Activated gamma-delta T cell treated with anti-CD3 and anti-CD28 coated beads, Interleukin-2, amount 50 U/mL, for 16 hours (primary cell): ENCODE data around the gene LYG1.

Experiments used
- DNase-seq: peaks from one replicate; pipeline ENCODE4 v3.0.0-alpha.2; 2020; ENCODE audit warnings: low read depth

Gene LYG1

DNA sequence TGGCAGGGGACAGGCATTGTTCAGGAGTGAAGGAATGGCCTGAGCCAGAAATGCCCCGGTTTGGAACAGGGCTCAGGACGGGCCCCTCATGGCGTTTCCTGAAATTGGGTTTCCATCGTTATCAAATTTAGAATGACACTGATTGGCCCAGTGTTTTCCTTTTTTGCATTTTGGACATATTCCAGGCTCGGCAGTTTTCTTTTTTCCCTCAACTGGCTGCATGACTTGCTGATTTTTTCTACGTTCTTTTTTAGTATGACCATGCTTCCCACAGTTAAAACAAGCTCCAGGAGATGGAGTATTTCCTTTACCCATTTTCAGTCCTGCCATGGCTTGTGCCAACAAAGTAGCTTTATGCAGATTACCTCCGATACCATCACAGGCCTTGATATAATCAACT lies 25.1 kb downstream of the LYG1 start:
- DNase-seq: no peak

DNA sequence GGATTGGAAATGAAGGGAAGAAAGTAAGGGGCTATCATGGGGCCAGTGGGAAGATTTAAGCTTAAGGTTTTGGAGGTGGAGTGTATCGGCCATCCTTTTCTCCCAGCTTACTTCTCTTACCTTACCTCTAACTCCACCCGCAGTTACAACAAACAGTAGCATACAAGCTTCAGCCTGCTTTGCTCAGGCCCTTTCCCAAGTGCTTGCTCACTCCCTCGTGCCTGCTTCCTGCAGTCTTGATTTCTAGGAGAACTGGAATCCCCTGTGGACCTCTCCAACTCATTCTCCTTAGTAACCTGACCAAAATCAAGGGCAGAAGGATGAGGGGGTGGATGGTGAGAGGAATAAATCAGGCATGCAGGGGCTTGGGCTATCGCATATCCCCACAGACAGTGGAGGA lies 39.8 kb downstream of the LYG1 start:
- DNase-seq: no peak

DNA sequence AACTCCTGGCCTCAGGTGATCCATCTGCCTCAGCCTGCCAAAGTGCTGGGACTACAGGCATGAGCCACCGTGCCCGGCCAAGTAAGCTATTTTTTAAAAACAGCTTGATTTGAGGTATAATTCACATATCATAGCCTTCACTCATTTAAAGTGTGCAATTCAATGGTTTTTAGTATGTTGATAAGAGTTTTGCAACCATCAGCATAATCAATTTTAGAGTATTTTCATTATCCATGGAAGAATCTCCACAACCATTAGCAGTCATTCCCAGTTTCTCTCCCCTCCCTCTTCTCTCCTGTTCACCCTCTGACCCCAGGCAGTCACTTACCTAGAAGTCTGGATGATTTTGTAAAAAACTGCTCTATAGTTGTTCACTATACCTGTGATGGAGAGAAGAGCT lies 40.8 kb downstream of the LYG1 start:
- no peak for DNase-seq

DNA sequence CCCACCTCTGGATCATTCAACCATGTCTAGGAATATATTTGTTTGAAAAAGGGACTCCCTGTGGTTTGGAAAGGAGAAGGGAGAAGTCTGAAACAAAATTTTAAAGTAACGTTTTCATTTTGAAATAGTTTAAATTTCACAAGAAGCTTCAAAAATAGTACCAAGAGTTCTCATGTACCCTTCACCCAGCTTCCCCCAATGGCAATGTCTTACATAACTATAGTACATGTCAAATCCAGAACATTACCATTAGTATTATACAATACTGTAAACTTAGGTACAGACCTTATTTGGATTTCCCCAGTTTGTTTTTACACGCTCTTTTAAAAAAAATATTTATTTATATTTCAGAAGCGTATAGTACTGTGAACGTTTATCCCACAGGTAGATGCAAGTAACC lies 41.5 kb downstream of the LYG1 start:
- no peak for DNase-seq

DNA sequence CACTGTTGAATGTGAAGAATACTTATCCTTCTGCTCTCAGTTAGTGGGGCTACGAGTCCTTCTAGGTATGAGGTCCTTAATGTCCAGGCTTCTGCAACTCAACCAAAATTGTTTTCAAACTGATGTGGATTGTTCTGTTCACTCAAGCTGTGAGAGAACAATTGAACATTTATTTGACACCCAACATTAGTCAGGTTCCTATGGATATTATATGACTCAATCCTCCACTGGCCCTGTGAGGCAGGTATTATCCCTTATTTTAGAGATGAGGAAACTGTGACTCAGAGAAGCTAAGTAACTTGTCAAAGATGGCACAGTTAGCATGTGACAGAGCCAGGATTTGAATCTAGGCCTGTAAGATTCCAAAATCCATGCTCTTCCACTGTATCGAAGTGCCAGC lies 44.3 kb downstream of the LYG1 start:
- DNase-seq: no peak

DNA sequence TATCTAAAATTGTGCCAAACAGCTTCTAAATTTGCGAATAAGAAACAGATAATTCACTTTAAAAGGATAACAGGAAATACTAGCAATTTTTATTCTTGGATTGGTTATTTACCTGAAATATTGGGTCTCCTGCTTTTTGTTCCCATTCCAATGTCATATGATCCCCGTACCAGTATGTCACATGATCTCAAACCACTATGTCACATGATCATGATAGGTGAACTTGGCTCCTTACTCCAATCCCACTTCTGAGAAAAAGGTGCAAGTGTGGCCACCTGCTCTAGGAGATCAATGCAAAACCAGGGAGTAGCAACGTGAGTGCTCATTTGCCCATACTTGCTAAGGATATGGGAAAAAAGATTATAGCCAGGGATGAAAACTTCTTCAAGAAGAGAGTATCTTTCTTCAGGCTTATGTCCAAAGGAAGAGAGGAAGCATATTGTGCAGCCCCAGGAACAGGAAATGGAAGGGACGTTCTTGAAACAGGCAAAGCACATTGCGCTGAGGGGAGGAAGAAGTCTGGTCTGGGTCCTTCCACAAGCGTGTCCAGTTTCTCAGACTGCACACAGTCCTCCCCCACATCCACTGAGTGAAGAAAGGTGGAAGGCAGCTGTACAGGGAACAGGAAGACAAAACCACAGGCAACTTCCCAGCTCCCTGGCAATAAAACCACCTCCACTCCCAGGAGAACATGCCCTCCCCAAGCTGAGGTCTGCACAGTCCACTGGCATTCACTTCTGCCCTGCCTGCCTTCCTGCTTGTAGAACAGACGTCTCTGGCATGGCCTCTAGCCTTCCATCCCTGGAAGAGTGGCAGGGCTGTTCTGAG lies 45.3 kb downstream of the LYG1 start, which contains the start of gene LYG2:
Gene LYG2, minus strand, starts transcription at position 176 of the 828 bp plus-strand sequence. CDS start 1,406 bp downstream, outside the sequence.
- DNase-seq: no peak

DNA sequence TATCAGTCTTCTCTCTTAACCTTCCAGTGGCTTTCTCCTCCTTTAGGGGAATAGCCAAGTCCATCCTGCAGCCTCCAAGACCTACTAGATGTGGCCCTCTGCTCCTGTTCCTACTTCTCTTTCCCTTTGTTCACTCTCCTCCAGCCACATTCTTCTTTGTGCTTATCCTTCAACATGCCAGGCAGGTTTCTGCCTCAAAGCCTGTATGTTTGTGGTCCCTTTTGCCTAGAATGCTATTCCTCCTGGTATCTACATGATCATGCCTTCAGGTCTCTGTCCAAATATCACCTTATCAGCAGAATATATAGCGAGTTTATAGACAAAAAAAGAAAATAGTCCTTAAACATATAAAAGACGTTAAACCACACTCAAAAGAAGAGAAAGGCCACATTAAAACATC lies 51.0 kb downstream of the LYG1 start:
- DNase-seq: no peak

DNA sequence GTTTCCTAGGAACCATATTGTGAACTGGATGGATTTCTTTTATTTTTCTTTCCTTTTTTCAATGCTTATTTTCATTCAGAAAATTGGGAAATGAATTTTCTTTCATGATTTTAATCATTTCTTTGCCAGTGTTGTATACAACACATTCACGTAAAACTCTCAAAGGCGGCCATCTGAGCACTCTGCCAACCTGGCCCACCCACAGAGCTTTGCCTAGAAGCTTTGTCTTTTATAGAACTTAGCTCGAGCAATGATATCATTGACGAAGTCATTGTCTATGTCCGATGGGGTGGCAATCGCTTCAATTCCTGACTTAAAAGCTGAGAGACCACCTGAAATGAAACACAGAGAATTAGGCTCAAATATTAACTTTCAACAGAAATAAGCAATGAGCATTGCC lies 58.8 kb downstream of the LYG1 start:
- no peak for DNase-seq

DNA sequence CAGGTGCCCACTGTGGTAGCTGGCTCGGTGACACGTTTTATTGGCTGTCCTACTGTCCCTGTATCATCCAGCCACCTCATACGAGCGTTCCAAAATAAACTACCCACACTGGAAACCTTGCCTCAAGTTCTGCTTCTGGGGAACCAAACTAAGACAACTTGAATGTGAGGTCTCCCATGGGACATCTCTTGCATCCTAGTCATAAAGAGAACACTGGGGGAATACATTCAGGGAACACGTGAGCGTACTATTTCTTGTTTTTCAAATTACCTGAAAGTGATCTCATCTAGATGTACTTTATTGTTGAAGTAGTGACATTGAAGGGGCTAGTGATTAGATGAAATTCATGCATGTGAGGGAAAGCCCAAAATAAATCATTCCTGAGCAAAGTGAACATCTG lies 60.6 kb downstream of the LYG1 start:
- no peak for DNase-seq

DNA sequence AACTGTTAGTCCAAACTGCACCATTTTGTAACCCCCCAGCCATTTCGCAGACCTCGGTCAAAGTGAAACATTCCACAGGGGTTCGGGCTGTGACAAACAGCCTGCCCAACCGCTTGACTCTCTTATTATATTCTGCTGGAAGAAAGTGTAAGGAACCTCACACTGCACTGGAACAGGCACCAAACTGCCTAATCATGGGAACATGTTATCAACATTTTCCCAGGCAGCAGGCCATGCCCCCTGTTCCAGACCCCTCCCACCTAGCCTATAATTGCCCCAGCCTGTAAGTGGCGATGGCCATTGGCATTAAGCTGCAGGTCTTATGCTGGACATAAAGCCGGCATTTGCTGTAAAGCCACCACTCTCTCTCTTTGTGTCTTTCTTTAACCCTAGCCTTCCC lies 62.4 kb downstream of the LYG1 start:
- DNase-seq: no peak
